Fibroblast of mammary gland (primary cell): Measurements from ENCODE around the gene BTAF1.

ENCODE experiments used
- DNase-seq: peaks from one replicate; pipeline ENCODE4 v3.0.0-alpha.2; 2010; ENCODE audit warnings: low read depth
- H3K4me3 ChIP-seq: 2 replicates; pipeline ENCODE4 v1.5.1; 2011; ENCODE audit warnings: low read depth, mild to moderate bottlenecking, low read length, moderate library complexity; ENCODE audit not compliant: control insufficient read depth
- CTCF ChIP-seq: conservative IDR thresholded peaks from 2 replicates; pipeline ENCODE4 v1.5.1; 2011; ENCODE audit warnings: low read depth, low read length, inconsistent platforms; ENCODE audit not compliant: control insufficient read depth, insufficient read depth

BTAF1 gene

DNA sequence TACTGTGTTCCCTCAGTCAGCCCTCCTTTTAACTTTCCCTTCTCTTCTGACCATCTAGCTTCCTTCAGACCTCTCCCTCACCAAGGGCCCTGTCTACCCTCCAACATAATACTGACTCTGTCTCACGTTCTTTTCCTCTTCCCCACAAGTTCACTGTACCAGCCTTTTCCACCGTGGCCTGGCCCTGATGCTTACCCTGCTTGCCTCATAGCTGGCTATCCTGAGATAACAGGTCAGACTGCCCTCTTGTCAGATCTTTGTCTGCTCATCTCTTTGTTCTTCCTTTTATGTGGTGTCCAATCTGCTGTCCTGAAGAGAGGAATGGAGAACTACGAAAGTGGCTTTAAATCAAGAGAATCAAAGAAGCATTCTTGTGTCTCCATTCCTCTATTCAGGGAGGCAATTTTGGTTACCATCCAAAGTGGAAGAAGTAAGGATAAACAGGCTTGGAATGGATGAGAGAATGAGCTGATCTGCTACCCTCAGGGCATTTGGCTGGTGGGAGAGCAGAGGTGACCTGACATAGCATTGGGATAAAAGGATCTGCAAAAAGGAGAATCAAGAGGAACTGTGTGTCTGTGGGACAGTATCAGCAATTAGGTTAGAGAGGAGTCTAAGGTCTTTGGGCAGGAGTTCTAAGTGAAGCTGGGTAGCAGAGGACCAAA is 8.1 kb downstream of the BTAF1 start:
- no peak for DNase-seq
- no peak for TF ChIP-seq CTCF
- H3K4me3 ChIP-seq, result no peak overlapping the region

GRCh38 chr10:91932737-91933136 is 9.2 kb downstream of the BTAF1 start:
- TF ChIP-seq CTCF, result no peak
- no peak overlapping the region for H3K4me3 ChIP-seq
- DNase-seq, result no peak

DNA sequence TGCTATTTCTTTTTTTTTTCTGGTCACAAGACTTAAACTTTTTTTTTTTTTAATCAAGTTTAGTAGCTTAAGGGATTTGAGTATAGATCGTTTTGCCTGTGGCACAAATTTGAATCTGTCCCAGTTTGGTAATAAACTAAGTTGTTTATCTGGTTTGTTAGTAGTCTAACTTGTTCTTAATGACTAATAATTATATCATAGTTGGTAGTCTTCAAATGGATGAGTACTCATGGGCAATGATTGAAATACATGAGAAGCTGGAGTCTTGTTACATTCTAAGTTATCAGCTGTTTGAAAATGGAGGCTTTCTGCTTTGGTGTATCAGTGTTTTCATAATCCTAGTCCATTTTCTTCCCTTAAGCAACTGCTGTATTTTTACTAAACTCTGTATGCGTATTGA is 12.3 kb downstream of the BTAF1 start:
- peak; percentile 46 for DNase-seq
- TF ChIP-seq CTCF, result no peak
- H3K4me3 ChIP-seq, result no peak overlapping the region

DNA sequence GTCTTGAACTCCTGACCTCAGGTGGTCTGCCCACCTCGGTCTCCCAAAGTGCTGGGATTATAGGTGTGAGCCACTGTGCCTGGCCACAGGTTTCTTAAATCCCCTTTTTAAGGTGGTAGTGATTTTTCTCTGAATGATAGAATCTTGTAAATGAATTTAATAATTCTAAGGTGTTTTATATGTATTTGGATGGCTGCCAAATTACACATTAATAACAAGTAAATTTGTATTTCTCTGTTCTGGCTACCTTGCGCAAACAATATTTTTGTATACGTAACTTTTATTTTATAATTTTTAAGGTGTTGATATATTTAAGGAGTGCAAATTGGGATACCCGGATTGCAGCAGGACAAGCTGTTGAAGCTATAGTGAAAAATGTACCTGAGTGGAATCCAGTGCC is 16.1 kb downstream of the BTAF1 start:
- no peak for TF ChIP-seq CTCF
- H3K4me3 ChIP-seq, result no peak overlapping the region
- DNase-seq, result no peak

- TF ChIP-seq CTCF, result no peak
- no peak for DNase-seq
- H3K4me3 ChIP-seq, result no peak overlapping the region
These were observed 17.9 kb downstream of the BTAF1 start for GRCh38 chr10:91941426-91941825.

GRCh38 chr10:91944880-91945630 is 21.5 kb downstream of the BTAF1 start:
- DNase-seq, result peak; percentile 80
- no peak overlapping the region for H3K4me3 ChIP-seq
- no peak for TF ChIP-seq CTCF

DNA sequence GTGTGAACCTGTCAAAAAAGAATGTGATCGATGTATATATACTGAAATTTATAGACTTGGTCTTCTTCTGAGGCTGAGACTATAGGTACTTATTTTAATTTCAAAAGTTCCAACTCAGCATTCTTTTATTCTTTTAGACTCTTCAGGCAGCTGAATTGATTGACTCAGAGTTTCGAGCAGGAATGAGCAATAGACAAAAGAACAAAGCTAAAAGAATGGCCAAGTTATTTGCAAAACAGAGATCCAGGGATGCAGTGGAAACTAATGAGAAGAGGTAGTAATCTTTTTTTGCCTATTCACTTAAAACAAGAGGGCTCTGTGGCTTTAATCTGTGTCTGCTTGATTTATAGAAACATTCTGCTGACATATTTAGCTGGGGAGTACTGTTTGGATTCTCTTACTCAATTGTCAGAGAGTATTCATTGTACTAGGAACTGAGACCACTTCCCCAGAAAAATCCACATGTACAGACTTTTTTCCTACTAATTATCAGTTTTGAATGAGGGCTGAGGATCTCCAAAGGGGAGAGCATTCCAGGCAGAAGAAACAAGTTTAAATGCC is 30.1 kb downstream of the BTAF1 start:
- DNase-seq, result no peak
- TF ChIP-seq CTCF, result no peak
- no peak overlapping the region for H3K4me3 ChIP-seq
